HFFc6 (cell line): Measurements from ENCODE around the gene SNX9. TPM values are rescaled to one million over a fixed set of nuclear protein-coding genes. Genes with fewer than 3 reads are reported as not detected.
A peak's percentile ranks its signal among the peaks of the same experiment; 100 is the strongest.

Experiments
- DNase-seq: peaks from one replicate; pipeline ENCODE4 v3.0.0-alpha.2; 2018
- H3K27ac Mint-ChIP-seq: 2 replicates; pipeline ENCODE4 v1.8.0; 2020; ENCODE audit warnings: mild to moderate bottlenecking, mixed read lengths
- H3K27me3 Mint-ChIP-seq: 2 replicates; pipeline ENCODE4 v1.8.0; 2021; ENCODE audit warnings: mild to moderate bottlenecking, moderate library complexity, mixed read lengths; ENCODE audit not compliant: insufficient read depth
- H3K36me3 Mint-ChIP-seq: 2 replicates; pipeline ENCODE4 v1.8.0; 2021; ENCODE audit warnings: low read depth, mixed read lengths
- H3K4me1 Mint-ChIP-seq: 2 replicates; pipeline ENCODE4 v1.8.0; 2020; ENCODE audit warnings: low read depth, mixed read lengths
- H3K4me3 Mint-ChIP-seq: 2 replicates; pipeline ENCODE4 v1.8.0; 2020; ENCODE audit warnings: mild to moderate bottlenecking, moderate library complexity, mixed read lengths
- H3K9me3 Mint-ChIP-seq: 2 replicates; pipeline ENCODE4 v1.8.0; 2020; ENCODE audit warnings: mild to moderate bottlenecking, mixed read lengths
- total RNA-seq, 6 experiments: library from RNA; stranded (reverse); fragmentation: NEBNext Ultra II Directional; extraction: Animal tissue kit (Norgen Biotek cat#: 25700); gene quantifications; 2 replicates in 1 of 6; 3 replicates in 5 of 6; pipeline ENCODE4 v1.2.3, GENCODE V29; 2021
- TF ChIP-seq, protein P1 (sequence below): fragments of 200-600 bp; sonication (generic); IDR thresholded peaks from 2 replicates; pipeline ENCODE4 v1.5.0; 2021; ENCODE audit warnings: antibody characterized with exemption, mild to moderate bottlenecking

SNX9 gene
- total RNA-seq, 6 experiments from 2014 or later, result 37.2 to 46.6 (median 40.9) TPM

DNA sequence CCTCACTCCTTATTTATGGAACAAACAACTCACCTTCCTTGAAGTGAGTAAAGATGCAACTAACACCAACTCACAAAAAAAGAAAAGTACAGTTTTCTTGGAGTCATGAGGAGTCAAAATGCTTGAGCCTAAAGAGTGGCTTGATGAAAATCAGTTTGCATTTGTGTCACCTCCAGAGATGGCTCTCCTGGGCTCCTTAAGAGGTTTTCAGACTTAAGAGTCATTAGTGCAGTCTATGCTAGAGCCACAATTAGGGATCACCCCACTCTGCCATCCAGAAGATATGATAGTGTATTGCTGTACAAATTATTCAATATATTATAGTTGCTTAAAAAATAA, 11.9 kb upstream of the SNX9 start:
- H3K36me3 Mint-ChIP-seq, result peaks cover 15% of the 10 kb centered on the region
- peaks cover 51% of the 10 kb centered on the region for H3K4me1 Mint-ChIP-seq
- DNase-seq, result no peak
- TF ChIP-seq, protein P1, sequence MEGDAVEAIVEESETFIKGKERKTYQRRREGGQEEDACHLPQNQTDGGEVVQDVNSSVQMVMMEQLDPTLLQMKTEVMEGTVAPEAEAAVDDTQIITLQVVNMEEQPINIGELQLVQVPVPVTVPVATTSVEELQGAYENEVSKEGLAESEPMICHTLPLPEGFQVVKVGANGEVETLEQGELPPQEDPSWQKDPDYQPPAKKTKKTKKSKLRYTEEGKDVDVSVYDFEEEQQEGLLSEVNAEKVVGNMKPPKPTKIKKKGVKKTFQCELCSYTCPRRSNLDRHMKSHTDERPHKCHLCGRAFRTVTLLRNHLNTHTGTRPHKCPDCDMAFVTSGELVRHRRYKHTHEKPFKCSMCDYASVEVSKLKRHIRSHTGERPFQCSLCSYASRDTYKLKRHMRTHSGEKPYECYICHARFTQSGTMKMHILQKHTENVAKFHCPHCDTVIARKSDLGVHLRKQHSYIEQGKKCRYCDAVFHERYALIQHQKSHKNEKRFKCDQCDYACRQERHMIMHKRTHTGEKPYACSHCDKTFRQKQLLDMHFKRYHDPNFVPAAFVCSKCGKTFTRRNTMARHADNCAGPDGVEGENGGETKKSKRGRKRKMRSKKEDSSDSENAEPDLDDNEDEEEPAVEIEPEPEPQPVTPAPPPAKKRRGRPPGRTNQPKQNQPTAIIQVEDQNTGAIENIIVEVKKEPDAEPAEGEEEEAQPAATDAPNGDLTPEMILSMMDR, result no peak
- no peak overlapping the region for H3K27ac Mint-ChIP-seq
- H3K4me3 Mint-ChIP-seq, result no peak overlapping the region
- H3K9me3 Mint-ChIP-seq, result no peaks in the 10 kb centered on the region
- H3K27me3 Mint-ChIP-seq, result no peaks in the 10 kb centered on the region; the same call in 1 of the 2 replicates

DNA sequence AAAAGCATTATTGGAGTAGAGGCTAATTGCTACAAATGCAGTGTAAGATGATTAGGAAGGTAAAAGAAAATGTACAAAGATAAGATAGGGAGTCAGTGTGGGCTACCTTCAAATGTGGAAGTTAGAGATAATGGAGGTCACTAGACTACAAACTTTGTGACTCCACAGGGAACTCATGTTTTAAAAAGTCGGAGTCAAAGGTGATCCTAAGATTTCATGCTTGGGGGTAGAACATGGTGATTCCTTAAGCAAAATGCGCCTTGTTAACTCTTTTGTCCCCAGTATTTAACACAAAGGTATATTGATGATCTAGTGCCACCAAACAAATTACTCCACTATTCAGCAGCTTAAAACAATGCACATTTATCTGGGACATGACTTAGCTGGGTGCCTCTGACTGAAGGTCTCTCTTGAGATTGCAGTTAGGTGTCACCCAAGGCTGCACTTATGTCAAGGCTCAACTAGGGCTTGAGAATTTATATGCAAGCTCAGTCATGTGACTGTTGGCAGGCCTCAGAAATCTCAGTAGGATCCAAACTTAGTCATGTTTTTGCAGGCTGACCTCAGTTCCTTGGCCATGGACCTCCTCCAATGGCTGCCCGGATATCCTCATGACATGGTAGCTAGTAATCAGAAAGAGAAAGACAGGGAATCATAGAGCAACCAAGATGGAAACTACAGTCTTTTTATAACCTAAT, 11.4 kb upstream of the SNX9 start:
- Mint-ChIP-seq H3K9me3 (no peaks in the 10 kb centered on the region), H3K27ac (peak overlapping the region; percentile 48; the same call in 1 of the 2 replicates), H3K4me3 (no peak overlapping the region), H3K27me3 (no peaks in the 10 kb centered on the region; the same call in 1 of the 2 replicates), H3K36me3 (peaks cover 15% of the 10 kb centered on the region), H3K4me1 (peaks cover 50% of the 10 kb centered on the region)
- TF ChIP-seq, protein P1, result no peak
- no peak for DNase-seq

DNA sequence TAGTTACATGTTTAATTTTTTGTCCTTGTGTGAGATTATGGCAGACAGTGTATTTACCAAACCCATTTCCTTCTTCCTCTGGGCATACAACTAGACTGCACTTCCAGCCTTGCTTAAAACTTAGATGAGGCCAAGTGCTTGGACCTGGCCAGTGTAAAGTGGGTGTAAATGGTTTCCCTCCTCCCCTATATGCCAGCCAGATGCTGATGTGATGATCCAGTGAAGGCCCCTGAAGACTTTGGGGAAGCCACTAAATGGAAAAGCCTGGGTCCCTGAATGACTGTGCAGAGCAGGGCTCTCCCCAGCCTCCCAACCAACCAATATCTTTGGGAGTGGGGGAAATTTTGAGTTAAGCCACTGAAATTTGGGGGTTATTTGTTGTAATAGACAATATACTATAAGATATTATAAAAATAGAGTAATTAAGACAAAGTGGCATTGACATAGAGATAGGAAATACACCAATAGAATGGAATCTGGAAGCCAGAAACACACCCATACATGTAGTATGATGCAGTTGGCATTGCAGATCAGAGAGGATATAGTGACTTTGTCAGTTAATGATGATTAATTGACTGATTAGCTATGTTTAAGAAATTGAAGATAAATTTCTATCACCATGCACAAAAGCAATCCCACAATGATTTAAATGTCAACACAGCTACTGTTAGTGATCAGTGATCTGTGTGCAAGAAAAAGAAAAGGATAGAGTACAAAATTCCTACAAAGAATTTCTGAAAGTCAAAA, 10.4 kb upstream of the SNX9 start:
- H3K27ac Mint-ChIP-seq, result peak overlapping the region; percentile 94
- H3K4me1 Mint-ChIP-seq, result peaks cover 40% of the 10 kb centered on the region
- no peaks in the 10 kb centered on the region for H3K27me3 Mint-ChIP-seq
- no peaks in the 10 kb centered on the region for H3K9me3 Mint-ChIP-seq
- peak overlapping the region; percentile 62; the same call in 1 of the 2 replicates for H3K4me3 Mint-ChIP-seq
- DNase-seq, result no peak
- TF ChIP-seq, protein P1, result no peak
- H3K36me3 Mint-ChIP-seq, result peaks cover 15% of the 10 kb centered on the region

DNA sequence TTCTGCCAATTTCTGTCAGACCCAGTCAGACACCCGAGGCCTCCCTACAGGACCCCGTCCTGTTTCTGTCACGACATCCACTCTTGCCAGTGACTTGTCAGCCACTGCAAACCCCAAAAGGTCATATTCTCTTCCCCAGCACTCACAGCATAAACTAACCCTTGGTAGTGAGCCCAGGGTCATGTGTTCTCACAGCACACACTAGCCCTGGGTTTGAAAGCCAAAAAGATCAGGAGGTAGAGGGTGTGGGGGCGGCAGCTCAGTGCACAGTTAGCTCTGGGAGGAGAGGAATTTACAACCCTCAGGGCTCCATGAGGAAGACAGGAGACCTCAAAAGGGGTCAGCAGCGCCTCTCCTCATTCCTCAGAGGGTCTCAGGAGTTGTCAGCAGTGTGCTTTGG, 9.9 kb upstream of the SNX9 start:
- Mint-ChIP-seq H3K4me3 (peak overlapping the region; percentile 62; the same call in 1 of the 2 replicates), H3K4me1 (peaks cover 40% of the 10 kb centered on the region), H3K27ac (peak overlapping the region; percentile 94), H3K27me3 (no peaks in the 10 kb centered on the region), H3K36me3 (peaks cover 15% of the 10 kb centered on the region; the same call in 1 of the 2 replicates), H3K9me3 (no peaks in the 10 kb centered on the region)
- DNase-seq, result no peak
- TF ChIP-seq, protein P1, result no peak

DNA sequence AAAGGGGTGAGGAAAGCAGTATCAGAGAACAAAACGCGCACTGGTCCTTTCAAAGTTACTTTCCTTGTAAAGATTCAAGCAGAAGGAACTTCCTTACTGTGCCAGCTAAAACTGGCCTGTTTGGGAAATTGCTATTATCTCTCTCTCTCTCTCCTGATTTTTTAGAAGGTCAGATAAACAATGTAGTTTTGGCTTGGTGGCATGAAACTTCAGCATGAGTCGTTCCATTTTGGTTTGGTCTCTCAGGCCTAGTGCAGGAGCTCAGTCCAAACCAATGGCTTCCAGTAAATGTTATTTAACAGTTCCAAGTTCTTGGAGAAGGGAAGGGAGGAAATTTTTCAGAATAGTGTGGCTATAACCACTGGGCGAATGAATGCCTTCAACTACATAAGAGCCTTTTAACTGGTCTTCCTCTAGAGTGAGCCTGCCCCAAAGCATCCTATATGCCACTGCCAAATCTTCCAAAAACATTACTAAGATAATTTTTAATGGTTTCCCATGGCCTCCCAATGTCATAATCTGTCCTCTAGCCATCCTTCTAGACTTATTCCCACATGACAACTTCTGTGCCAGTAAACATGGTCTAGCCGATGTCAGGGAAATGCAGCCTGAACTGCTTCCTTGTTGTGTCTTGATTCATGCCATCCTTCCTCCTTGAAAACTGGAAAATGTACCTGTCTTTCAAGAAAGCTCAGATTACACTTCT, 9.1 kb upstream of the SNX9 start:
- H3K4me3 Mint-ChIP-seq, result peak overlapping the region; percentile 62; the same call in 1 of the 2 replicates
- DNase-seq, result peak; percentile 71
- H3K27me3 Mint-ChIP-seq, result no peaks in the 10 kb centered on the region
- H3K9me3 Mint-ChIP-seq, result no peaks in the 10 kb centered on the region
- TF ChIP-seq, protein P1, result no peak
- peaks cover 9% of the 10 kb centered on the region; the same call in 1 of the 2 replicates for H3K36me3 Mint-ChIP-seq
- peaks cover 40% of the 10 kb centered on the region for H3K4me1 Mint-ChIP-seq
- peak overlapping the region; percentile 94 for H3K27ac Mint-ChIP-seq
